OCI-LY1 (cell line): ENCODE measurements around the gene CERS6.

Source experiments
- EZH2 ChIP-seq: fragments of 200-600 bp; sonication (generic), shearing (Covaris generic); IDR thresholded peaks from 2 replicates; pipeline ENCODE4 v1.8.0; 2017; ENCODE audit warnings: borderline replicate concordance, mixed run types, mild to moderate bottlenecking, antibody characterized with exemption, low read length, moderate library complexity, mixed read lengths
- TF ChIP-seq, protein P1 (sequence below): fragments of 200-600 bp; sonication (generic), shearing (Covaris generic); IDR thresholded peaks from 2 replicates; pipeline ENCODE4 v1.5.1; 2017; ENCODE audit warnings: mild to moderate bottlenecking, antibody characterized with exemption, low read length, moderate library complexity, mixed read lengths

DNA sequence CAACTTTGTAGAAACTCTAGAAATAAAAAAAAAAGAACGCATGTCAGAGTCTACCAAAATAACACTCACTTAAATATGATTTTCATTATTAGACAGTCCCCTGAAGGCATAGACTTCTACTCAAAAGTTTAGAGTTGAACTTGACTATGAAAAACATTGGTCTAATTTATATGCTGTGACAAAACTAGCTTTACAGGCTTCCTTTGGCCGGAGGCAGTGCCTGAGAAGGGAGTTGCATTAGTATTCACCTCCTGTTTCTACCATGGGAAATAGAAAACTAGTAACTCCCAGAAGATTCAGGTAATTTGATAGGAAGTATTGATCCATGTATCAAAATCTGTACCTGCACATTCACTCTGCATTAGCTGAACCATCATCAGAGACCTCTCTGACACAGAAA, 182.9 kb downstream of the CERS6 start:
- TF ChIP-seq, protein P1, sequence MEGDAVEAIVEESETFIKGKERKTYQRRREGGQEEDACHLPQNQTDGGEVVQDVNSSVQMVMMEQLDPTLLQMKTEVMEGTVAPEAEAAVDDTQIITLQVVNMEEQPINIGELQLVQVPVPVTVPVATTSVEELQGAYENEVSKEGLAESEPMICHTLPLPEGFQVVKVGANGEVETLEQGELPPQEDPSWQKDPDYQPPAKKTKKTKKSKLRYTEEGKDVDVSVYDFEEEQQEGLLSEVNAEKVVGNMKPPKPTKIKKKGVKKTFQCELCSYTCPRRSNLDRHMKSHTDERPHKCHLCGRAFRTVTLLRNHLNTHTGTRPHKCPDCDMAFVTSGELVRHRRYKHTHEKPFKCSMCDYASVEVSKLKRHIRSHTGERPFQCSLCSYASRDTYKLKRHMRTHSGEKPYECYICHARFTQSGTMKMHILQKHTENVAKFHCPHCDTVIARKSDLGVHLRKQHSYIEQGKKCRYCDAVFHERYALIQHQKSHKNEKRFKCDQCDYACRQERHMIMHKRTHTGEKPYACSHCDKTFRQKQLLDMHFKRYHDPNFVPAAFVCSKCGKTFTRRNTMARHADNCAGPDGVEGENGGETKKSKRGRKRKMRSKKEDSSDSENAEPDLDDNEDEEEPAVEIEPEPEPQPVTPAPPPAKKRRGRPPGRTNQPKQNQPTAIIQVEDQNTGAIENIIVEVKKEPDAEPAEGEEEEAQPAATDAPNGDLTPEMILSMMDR: no peak
- TF ChIP-seq EZH2: no peak
